Measurements from ENCODE around the gene SGMS1. TPM values are rescaled to one million over a fixed set of nuclear protein-coding genes. Genes with fewer than 3 reads are reported as not detected.

SGMS1 gene
- total RNA-seq, 1 donor from 2014 or later = 25.6 TPM

DNA sequence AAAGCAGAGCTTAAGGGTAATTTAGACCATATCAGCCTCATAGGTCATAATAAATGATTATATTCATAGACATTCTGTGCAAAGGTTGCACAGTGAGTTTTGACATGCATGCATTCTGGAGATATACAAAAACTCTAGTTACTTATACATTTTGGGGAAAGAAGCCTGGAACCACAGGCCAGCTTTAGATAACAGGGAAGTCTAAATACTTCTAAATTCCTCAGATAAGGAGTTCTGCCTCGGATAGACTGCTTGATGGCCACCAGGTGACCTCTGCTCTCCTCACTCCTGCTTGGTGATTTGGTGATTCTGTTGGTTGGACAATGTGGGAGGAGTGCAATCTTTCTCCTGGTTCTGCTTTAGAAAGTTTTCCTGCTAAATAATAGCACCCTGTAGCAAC lies 77.9 kb downstream of the SGMS1 start:
- H2AFZ ChIP-seq (ENCODE audit: low read depth, low read length) = no peak overlapping the region
- no peak overlapping the region for H3K4me2 ChIP-seq (ENCODE audit: low read length)
- no peak for FAIRE-seq
- peaks cover under 1% of the 10 kb centered on the region for H3K79me2 ChIP-seq (ENCODE audit: insufficient read depth, low read length)
- Mint-ChIP-seq H3K4me1 (ENCODE audit: low read depth, unreplicated experiment) (peaks cover 7% of the 10 kb centered on the region), H3K27me3 (ENCODE audit: low read depth, unreplicated experiment) (no peaks in the 10 kb centered on the region), H3K36me3 (ENCODE audit: low read depth, unreplicated experiment) (peaks cover 3% of the 10 kb centered on the region), H3K27ac (ENCODE audit: unreplicated experiment) (no peak overlapping the region), H3K4me3 (ENCODE audit: unreplicated experiment) (no peak overlapping the region), H3K9me3 (ENCODE audit: unreplicated experiment) (no peaks in the 10 kb centered on the region)
- no peaks in the 10 kb centered on the region for H3K27me3 ChIP-seq (ENCODE audit: insufficient read depth, low read length)
- DNase-seq (ENCODE audit: low read depth) = peak; percentile 23
- H3K9ac ChIP-seq (ENCODE audit: low read length) = no peak overlapping the region
- TF ChIP-seq EZH2 (IDR thresholded peaks at IDR 0.05; ENCODE audit: insufficient read depth, low read length) = no peak
- TF ChIP-seq, protein P1, sequence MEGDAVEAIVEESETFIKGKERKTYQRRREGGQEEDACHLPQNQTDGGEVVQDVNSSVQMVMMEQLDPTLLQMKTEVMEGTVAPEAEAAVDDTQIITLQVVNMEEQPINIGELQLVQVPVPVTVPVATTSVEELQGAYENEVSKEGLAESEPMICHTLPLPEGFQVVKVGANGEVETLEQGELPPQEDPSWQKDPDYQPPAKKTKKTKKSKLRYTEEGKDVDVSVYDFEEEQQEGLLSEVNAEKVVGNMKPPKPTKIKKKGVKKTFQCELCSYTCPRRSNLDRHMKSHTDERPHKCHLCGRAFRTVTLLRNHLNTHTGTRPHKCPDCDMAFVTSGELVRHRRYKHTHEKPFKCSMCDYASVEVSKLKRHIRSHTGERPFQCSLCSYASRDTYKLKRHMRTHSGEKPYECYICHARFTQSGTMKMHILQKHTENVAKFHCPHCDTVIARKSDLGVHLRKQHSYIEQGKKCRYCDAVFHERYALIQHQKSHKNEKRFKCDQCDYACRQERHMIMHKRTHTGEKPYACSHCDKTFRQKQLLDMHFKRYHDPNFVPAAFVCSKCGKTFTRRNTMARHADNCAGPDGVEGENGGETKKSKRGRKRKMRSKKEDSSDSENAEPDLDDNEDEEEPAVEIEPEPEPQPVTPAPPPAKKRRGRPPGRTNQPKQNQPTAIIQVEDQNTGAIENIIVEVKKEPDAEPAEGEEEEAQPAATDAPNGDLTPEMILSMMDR (IDR thresholded peaks at IDR 0.05; ENCODE audit: insufficient read depth, low read depth, low read length) = no peak
- H3K27ac ChIP-seq (ENCODE audit: low read depth, low read length) = no peak overlapping the region
- H3K4me1 ChIP-seq (ENCODE audit: insufficient read depth, low read length) = no peaks in the 10 kb centered on the region
- H4K20me1 ChIP-seq (ENCODE audit: insufficient read depth, low read length) = peaks cover 6% of the 10 kb centered on the region
- H3K36me3 ChIP-seq (ENCODE audit: insufficient read depth, low read length) = no peaks in the 10 kb centered on the region
- no peak overlapping the region for H3K4me3 ChIP-seq (ENCODE audit: insufficient read depth, low read depth, low read length)
- no peaks in the 10 kb centered on the region for H3K9me3 ChIP-seq (ENCODE audit: insufficient read depth, low read depth, low read length)

DNA sequence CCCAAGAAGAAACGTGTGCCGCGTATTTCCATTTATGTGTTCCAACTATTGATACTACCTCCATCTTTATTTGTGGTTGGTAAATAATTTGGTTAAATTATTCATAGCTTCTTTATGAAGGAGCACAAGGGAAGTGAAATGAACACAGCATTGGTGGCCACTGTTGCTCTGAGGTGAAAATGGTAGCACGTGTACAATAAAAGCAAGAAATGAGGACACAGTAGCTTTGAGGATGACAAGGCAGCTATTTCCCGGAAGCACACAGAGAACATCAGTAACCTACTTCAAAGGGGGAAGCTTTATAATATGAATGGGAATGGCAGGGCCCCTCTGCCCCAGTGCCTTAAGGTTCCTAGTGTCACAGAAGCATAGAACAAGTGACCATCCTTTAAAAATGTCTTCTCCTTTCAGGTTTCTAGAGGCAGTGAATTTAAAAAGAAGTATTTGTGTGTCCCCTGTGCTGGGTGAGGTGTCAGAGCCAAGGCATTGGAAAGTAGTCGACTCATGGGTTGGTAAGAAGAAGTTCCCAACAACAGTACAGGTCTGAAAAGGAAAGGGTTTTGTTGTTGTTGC lies 78.8 kb downstream of the SGMS1 start:
- Histone ChIP-seq H3K4me2 (ENCODE audit: low read length) (no peak overlapping the region), H3K9me3 (ENCODE audit: insufficient read depth, low read depth, low read length) (no peaks in the 10 kb centered on the region), H3K9ac (ENCODE audit: low read length) (no peak overlapping the region), H3K4me3 (ENCODE audit: insufficient read depth, low read depth, low read length) (no peak overlapping the region), H3K36me3 (ENCODE audit: insufficient read depth, low read length) (no peaks in the 10 kb centered on the region), H3K4me1 (ENCODE audit: insufficient read depth, low read length) (no peaks in the 10 kb centered on the region), H2AFZ (ENCODE audit: low read depth, low read length) (no peak overlapping the region), H4K20me1 (ENCODE audit: insufficient read depth, low read length) (no peaks in the 10 kb centered on the region), H3K79me2 (ENCODE audit: insufficient read depth, low read length) (peaks cover 3% of the 10 kb centered on the region), H3K27ac (ENCODE audit: low read depth, low read length) (no peak overlapping the region), H3K27me3 (ENCODE audit: insufficient read depth, low read length) (no peaks in the 10 kb centered on the region)
- no peaks in the 10 kb centered on the region for H3K27me3 Mint-ChIP-seq (ENCODE audit: low read depth, unreplicated experiment)
- no peaks in the 10 kb centered on the region for H3K9me3 Mint-ChIP-seq (ENCODE audit: unreplicated experiment)
- TF ChIP-seq EZH2 (IDR thresholded peaks at IDR 0.05; ENCODE audit: insufficient read depth, low read length) = no peak
- TF ChIP-seq, protein P1 (IDR thresholded peaks at IDR 0.05; ENCODE audit: insufficient read depth, low read depth, low read length) = no peak
- H3K27ac Mint-ChIP-seq (ENCODE audit: unreplicated experiment) = no peak overlapping the region
- DNase-seq (ENCODE audit: low read depth) (no peak), FAIRE-seq (no peak)
- peaks cover 6% of the 10 kb centered on the region for H3K36me3 Mint-ChIP-seq (ENCODE audit: low read depth, unreplicated experiment)
- no peak overlapping the region for H3K4me3 Mint-ChIP-seq (ENCODE audit: unreplicated experiment)
- peaks cover 3% of the 10 kb centered on the region for H3K4me1 Mint-ChIP-seq (ENCODE audit: low read depth, unreplicated experiment)

DNA sequence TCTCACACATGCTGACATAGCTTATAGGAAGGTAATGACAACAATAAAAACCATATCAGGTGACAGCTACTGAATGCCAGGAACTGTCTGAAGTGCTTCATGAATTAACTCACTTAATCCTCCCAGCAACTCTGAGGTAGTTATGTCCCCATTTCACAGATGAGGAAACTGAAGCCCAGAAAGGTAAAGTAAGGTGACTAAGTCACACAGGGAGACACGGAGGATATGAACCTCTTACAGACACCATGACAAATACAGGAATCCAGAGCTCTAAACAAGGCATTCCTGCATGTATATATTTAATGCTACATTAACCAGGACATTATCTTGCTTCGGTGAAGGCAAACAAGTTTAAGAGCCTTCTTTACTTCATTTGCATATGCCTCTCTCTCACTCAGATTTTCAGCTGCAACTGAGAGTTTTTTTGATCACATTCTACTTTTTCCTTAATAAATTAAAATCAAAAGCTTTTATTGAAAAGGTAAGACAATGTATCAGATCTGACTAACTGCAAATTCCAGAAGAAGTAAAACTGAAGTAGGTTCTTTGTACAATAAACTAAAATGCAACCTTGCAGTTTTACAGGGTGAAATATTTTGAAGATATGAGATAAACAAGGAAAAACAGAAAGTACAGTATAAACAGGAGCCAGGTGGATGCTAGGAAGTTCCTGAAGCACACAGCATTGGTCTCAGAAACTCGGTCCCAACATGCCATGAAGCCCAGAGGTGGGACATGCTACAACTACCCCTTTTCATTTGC lies 79.5 kb downstream of the SGMS1 start:
- Histone ChIP-seq H3K9me3 (ENCODE audit: insufficient read depth, low read depth, low read length) (no peaks in the 10 kb centered on the region), H3K79me2 (ENCODE audit: insufficient read depth, low read length) (peaks cover 3% of the 10 kb centered on the region), H3K27me3 (ENCODE audit: insufficient read depth, low read length) (no peaks in the 10 kb centered on the region), H3K9ac (ENCODE audit: low read length) (no peak overlapping the region), H3K4me3 (ENCODE audit: insufficient read depth, low read depth, low read length) (no peak overlapping the region), H3K4me1 (ENCODE audit: insufficient read depth, low read length) (no peaks in the 10 kb centered on the region), H2AFZ (ENCODE audit: low read depth, low read length) (no peak overlapping the region), H4K20me1 (ENCODE audit: insufficient read depth, low read length) (no peaks in the 10 kb centered on the region), H3K27ac (ENCODE audit: low read depth, low read length) (no peak overlapping the region), H3K4me2 (ENCODE audit: low read length) (no peak overlapping the region), H3K36me3 (ENCODE audit: insufficient read depth, low read length) (no peaks in the 10 kb centered on the region)
- H3K9me3 Mint-ChIP-seq (ENCODE audit: unreplicated experiment) = no peaks in the 10 kb centered on the region
- no peak for FAIRE-seq
- no peaks in the 10 kb centered on the region for H3K27me3 Mint-ChIP-seq (ENCODE audit: low read depth, unreplicated experiment)
- TF ChIP-seq, protein P1 (IDR thresholded peaks at IDR 0.05; ENCODE audit: insufficient read depth, low read depth, low read length) = no peak
- no peak for TF ChIP-seq EZH2 (IDR thresholded peaks at IDR 0.05; ENCODE audit: insufficient read depth, low read length)
- H3K4me1 Mint-ChIP-seq (ENCODE audit: low read depth, unreplicated experiment) = peaks cover 3% of the 10 kb centered on the region
- H3K27ac Mint-ChIP-seq (ENCODE audit: unreplicated experiment) = no peak overlapping the region
- no peak overlapping the region for H3K4me3 Mint-ChIP-seq (ENCODE audit: unreplicated experiment)
- H3K36me3 Mint-ChIP-seq (ENCODE audit: low read depth, unreplicated experiment) = peaks cover 6% of the 10 kb centered on the region
- no peak for DNase-seq (ENCODE audit: low read depth)
